Hepatocyte (in vitro differentiated cells): ENCODE measurements around the gene MPHOSPH10.

ENCODE experiments used
- CTCF ChIP-seq: fragments of 200-600 bp; sonication (generic); IDR thresholded peaks from 2 replicates; pipeline ENCODE4 v1.5.1; 2016; ENCODE audit warnings: antibody characterized with exemption, mild to moderate bottlenecking; ENCODE audit not compliant: poor library complexity
- EZH2 ChIP-seq: fragments of 200-600 bp; sonication (generic); IDR thresholded peaks from 2 replicates; pipeline ENCODE4 v1.6.1; 2016; ENCODE audit warnings: antibody characterized with exemption, mild to moderate bottlenecking, borderline replicate concordance
- EZH2phosphoT487 ChIP-seq: fragments of 200-600 bp; sonication (generic); IDR thresholded peaks from one replicate; pipeline ENCODE4 v1.6.1; 2018; ENCODE audit warnings: antibody characterized with exemption, mild to moderate bottlenecking, low read depth, moderate library complexity; ENCODE audit not compliant: unreplicated experiment, severe bottlenecking

GRCh38 chr2:71150082-71150816, 19.8 kb downstream of the MPHOSPH10 start:
- TF ChIP-seq CTCF (no peak), EZH2 (no peak), EZH2phosphoT487 (no peak)
